Inflammatory macrophage treated with lipopolysaccharide for 1 hour (primary cell): ENCODE measurements around the gene NTF4.
A peak's percentile ranks its signal among the peaks of the same experiment; 100 is the strongest.

Source experiments
- DNase-seq, 2 donors: peaks; one replicate each; pipeline ENCODE4 v3.0.0-alpha.2; 2020 to 2022

NTF4 gene

GRCh38 chr19:49019242-49019932 lies 45.2 kb downstream of the NTF4 start:
- peak in 1 of 2 donors; percentile 47 for DNase-seq

GRCh38 chr19:49018388-49019241 lies 46.0 kb downstream of the NTF4 start:
- DNase-seq: peak in 1 of 2 donors; percentile 3

GRCh38 chr19:49017666-49018351 lies 46.8 kb downstream of the NTF4 start:
- peak; percentile 18 to 45 for DNase-seq

GRCh38 chr19:49017041-49017665 lies 47.5 kb downstream of the NTF4 start, which contains the start of gene LHB:
LHB (minus strand) TSS chr19:49017091; CDS start chr19:49017081, 10 bp downstream.
- DNase-seq: no peak

GRCh38 chr19:49016067-49016839 lies 48.4 kb downstream of the NTF4 start:
- no peak for DNase-seq

GRCh38 chr19:49014870-49015255 lies 49.8 kb downstream of the NTF4 start:
- DNase-seq: no peak

GRCh38 chr19:49014123-49014869 lies 50.3 kb downstream of the NTF4 start:
- no peak for DNase-seq

GRCh38 chr19:49011194-49011593 lies 53.4 kb downstream of the NTF4 start:
- DNase-seq: no peak
